Activated T-helper 17 cell treated with anti-CD3 and anti-CD28 coated beads, Interleukin-2, amount 50 U/mL, for 72 hours (primary cell): ENCODE results near the gene RPH3AL. TPM values are rescaled to one million over a fixed set of nuclear protein-coding genes. Genes with fewer than 3 reads are reported as not detected.

Source experiments
- ATAC-seq: fragments of 150-1000 bp; cut with Tn5 transposase; replicated peaks from 2 replicates; pipeline ENCODE4 v1.10.0; 2021; ENCODE audit warnings: mild to moderate bottlenecking, moderate library complexity
- H3K27ac Mint-ChIP-seq: one replicate; pipeline ENCODE4 v1.8.0; 2022; ENCODE audit warnings: mixed read lengths
- H3K27me3 Mint-ChIP-seq: one replicate; pipeline ENCODE4 v1.8.0; 2022; ENCODE audit warnings: mixed read lengths
- H3K36me3 Mint-ChIP-seq: one replicate; pipeline ENCODE4 v1.8.0; 2022; ENCODE audit warnings: low read depth, mild to moderate bottlenecking, mixed read lengths
- H3K4me1 Mint-ChIP-seq: one replicate; pipeline ENCODE4 v1.8.0; 2022; ENCODE audit warnings: mixed read lengths
- H3K4me3 Mint-ChIP-seq: one replicate; pipeline ENCODE4 v1.8.0; 2022; ENCODE audit warnings: mild to moderate bottlenecking, mixed read lengths
- H3K9me3 Mint-ChIP-seq: one replicate; pipeline ENCODE4 v1.8.0; 2022; ENCODE audit warnings: mixed read lengths
- total RNA-seq, 2 donors: library from RNA; stranded (reverse); gene quantifications; one replicate each; pipeline ENCODE4 v1.2.3, GENCODE V29; 2022

Gene RPH3AL
- total RNA-seq, 2 donors from 2014 or later, result 1.9 to 2.5 TPM

DNA sequence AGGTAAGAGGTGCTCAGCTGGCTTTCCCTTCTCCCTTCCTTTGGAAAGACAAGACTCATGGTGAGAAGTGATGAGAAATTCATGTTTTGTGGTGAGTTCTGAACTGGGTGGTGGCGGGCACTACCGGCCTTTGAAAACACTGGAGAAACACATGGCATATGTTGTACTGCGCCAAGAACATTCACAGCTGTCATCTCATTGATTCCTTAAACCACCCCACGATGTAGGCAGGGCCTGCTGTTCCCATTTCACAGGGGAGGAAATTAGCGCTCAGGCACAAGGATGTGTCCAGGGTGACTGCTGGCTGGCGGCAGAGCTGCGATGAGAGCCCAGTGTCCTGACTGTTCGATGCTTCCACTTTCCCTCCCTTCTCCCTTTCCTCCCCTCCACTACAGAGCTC lies 169.6 kb downstream of the RPH3AL start:
- no peak overlapping the region for H3K27ac Mint-ChIP-seq
- H3K4me3 Mint-ChIP-seq, result no peak overlapping the region
- peaks cover 27% of the 10 kb centered on the region for H3K27me3 Mint-ChIP-seq
- H3K4me1 Mint-ChIP-seq, result peaks cover 20% of the 10 kb centered on the region
- H3K9me3 Mint-ChIP-seq, result no peaks in the 10 kb centered on the region
- no peak for ATAC-seq
- H3K36me3 Mint-ChIP-seq, result no peaks in the 10 kb centered on the region

DNA sequence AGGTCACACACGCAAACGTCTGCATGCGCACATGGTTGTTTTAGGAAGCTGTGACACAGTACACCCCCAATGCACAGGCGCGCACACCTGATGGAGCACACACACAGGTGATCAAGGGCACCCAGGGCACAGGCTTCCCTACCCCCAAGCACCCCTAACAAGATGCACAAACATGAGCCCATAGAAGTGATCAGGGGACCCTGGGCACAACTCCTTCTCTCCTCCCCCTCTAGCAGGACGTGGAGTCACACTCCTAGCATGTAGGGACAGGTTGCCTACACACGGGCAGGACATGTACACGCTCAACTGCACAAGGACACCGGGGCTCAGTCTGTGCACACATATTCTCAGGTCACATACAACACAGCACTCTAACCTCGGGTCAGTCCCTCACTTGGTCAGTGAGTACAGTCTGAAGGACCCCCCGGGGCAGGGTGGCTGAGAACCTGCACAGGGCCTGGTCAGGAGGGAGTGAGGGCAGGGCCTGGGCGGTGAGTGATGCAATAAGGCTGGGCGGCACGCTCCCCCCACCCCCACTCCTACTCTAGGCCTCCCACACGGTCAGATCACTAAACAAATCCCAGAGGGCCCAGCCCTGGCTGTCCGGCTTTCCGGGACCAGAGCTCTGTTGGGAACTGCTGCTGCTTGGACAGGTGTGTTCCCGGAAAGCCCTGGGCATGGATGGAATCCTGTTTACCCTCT lies 170.4 kb downstream of the RPH3AL start:
- no peak for ATAC-seq
- no peaks in the 10 kb centered on the region for H3K9me3 Mint-ChIP-seq
- no peaks in the 10 kb centered on the region for H3K36me3 Mint-ChIP-seq
- H3K4me1 Mint-ChIP-seq, result peaks cover 20% of the 10 kb centered on the region
- no peak overlapping the region for H3K27ac Mint-ChIP-seq
- peak overlapping the region; percentile 35 for H3K4me3 Mint-ChIP-seq
- peaks cover 28% of the 10 kb centered on the region for H3K27me3 Mint-ChIP-seq

DNA sequence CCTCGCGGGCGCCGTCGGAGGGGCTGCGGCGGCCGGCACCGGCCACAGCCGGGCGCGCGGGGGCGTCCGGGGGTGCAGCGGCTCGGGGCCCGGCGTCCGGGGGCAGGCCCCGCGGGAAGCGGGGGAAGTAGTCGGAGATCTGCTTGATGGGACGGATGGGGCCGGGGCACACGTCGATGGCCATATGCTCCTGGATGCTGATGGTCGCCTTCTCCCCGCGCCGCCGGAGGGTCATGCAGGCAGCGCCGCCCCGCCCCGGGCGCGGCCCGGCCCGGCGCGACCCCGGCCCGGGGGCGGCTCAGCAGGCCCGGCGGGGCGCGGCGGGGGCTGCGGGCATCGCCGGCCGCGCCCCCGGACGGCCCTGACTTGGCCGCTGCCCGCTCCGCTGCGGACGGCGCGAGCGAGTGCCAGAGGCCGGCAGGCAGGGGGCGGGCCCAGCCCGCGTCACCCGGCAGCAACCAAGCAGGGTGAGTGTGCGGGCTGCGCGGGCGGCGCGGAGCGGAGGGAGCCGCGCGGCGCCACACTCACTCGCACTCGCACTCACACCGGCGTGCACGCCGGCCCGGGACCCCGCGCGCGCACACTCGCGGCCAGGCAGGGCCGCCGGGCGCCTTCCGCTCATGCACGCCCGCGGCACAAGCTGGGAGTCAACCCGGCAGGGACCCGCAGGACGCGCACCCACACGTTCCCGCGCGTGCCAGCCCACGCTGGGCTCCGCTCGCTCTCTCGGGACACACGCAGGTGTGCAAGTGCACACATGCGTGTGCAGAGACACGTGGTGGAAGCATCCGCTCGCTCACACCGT lies 171.2 kb downstream of the RPH3AL start, which contains the start of gene DOC2B:
Gene DOC2B, minus strand, starts transcription at position 406 of the 805 bp plus-strand sequence. Its CDS starts 171 bp downstream, at position 235.
- no peaks in the 10 kb centered on the region for H3K9me3 Mint-ChIP-seq
- H3K36me3 Mint-ChIP-seq, result no peaks in the 10 kb centered on the region
- peaks cover 28% of the 10 kb centered on the region for H3K27me3 Mint-ChIP-seq
- H3K4me3 Mint-ChIP-seq, result peak within 1 kb of the TSS; percentile 35
- ATAC-seq, result peak; percentile 83
- no peak within 1 kb of the TSS for H3K27ac Mint-ChIP-seq
- peaks cover 20% of the 10 kb centered on the region for H3K4me1 Mint-ChIP-seq

DNA sequence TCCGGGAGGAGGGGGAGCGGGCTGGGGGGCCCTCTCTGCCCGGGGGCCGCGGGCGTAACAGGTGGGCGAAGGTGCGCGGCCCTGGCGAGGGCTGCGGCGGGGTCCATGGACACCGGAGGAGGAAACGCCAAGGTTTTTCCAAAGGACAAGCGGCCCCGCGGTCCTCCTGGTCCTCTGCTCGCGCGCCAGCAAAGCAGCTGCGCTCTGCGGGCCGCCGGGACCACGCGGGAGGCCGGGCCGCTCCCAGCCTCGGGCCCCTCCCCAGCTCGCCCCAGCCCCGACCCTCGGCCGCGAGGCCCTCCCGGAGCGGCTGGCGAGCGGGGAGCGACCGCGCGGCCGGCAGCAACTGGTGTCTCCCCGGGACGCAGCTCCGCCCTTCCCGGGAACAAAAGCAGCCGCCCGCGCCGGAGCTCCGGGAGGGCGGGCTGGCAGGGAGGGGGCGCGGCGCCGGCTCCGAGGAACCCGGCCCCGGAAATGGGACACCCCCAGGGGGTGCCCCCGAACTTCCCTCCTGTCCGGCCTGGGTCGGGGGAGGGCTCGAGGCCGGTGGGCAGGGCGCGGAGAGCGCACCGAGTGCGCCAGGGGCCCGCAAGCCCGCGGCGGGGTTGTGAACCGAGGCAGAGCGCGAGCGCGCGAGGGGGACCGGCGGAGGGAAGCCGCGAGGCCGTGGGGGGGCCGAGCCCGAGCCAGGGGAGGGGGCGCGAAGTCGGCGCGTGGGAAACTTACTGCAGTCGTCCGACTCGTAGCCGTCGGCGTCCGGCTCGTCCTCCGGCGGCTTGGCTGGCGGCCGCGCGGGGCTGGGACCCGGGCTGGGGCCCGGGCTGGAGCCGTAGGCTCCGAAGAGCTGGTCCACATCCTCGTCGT lies 172.0 kb downstream of the RPH3AL start:
- Mint-ChIP-seq H3K9me3 (no peaks in the 10 kb centered on the region), H3K4me1 (peaks cover 12% of the 10 kb centered on the region), H3K4me3 (no peak overlapping the region), H3K27me3 (peaks cover 28% of the 10 kb centered on the region), H3K27ac (no peak overlapping the region), H3K36me3 (no peaks in the 10 kb centered on the region)
- no peak for ATAC-seq

DNA sequence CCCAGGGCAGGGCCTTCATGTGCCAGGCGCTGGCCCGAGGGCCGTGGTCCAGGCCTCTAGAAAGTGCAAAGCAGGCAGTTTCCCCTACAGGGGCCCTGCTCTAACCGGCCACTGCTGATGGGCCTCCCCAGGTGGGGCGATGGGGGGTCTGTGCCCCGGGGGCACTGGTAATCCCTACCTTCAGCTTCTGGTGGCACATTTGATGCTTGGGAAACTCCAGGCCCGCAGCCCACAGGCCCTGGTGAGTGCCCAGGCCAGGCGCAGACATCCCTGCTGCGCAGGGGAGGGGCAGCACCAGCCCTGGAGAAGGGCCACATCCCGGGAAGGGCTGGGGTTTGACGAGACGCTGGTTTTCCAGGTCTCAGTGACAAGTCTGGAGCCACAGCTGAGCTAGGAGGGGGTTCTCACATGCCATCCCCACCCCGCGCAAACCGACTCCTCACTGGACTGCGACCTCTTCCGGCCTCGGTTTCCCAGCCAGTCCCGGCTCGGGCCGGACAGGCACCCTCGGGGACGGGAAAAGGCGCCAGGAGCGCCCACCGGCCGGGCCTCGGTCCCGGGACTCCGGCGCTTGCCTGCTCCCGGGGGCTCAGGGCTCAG lies 172.7 kb downstream of the RPH3AL start:
- H3K36me3 Mint-ChIP-seq, result no peaks in the 10 kb centered on the region

DNA sequence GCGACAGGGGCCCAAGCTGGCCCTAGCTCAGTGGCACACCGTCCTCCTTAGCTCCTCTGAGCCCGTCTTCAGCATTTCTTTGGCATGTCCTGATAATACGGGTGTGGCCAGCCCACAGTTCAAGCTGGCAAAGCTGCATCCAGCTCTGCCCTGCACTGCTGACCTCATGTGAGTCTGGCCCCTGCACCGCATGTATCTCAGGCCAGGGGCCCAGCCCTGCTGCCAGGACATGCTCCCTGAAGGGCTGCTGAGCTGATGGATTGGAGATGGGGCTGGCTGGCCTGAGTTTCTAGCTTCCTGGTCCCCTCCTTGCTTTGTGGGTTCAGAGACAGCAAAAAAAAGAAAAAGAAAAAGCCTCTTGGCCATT lies 173.6 kb downstream of the RPH3AL start:
- no peak overlapping the region for H3K4me3 Mint-ChIP-seq
- H3K27me3 Mint-ChIP-seq, result peaks cover 23% of the 10 kb centered on the region
- H3K36me3 Mint-ChIP-seq, result no peaks in the 10 kb centered on the region
- H3K27ac Mint-ChIP-seq, result no peak overlapping the region
- ATAC-seq, result no peak
- H3K9me3 Mint-ChIP-seq, result no peaks in the 10 kb centered on the region
- H3K4me1 Mint-ChIP-seq, result no peaks in the 10 kb centered on the region

More for the DNA sequence above, 172.7 kb downstream of the RPH3AL start:
- ATAC-seq, result no peak
- Mint-ChIP-seq H3K4me1 (peaks cover 4% of the 10 kb centered on the region), H3K27ac (no peak overlapping the region), H3K4me3 (no peak overlapping the region), H3K9me3 (no peaks in the 10 kb centered on the region), H3K27me3 (peaks cover 28% of the 10 kb centered on the region)

DNA sequence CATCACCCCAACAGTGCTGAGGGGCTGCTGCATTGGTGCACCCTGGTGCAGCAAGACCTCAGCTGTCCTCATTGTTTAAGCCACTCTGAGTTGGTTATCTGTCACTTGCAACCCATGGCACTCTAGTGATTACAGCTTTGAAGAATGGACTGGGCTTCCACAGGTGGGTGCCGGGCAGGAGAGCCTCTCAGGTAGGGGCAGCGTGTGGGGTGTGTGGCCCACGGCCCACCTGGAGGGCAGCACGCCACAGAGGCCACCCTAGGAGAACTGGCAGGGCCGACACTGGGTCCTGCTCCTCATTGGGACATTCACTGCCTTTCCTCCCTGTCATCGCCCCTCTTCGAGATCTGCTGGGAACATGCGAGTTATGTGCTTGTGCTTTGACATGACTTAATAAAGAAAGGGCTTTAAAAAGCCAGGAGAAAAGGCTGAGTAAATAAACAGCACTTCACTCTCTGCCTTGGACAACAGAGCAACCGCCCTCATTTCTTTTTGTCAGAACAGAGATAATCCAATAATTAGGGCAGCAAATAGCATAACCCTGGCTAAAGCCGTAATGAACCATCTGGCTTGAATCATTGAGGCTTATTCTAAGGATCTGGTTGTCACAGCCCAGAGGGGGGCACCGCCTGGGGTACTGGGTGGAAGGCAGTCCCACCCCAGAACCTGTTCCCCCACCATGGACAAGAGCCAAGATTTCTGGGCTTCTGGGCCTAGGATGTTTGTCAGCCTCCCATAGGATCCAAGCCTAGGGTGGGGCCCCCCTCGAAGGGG lies 174.1 kb downstream of the RPH3AL start:
- Mint-ChIP-seq H3K9me3 (no peaks in the 10 kb centered on the region), H3K27ac (no peak overlapping the region), H3K36me3 (no peaks in the 10 kb centered on the region), H3K27me3 (peaks cover 18% of the 10 kb centered on the region), H3K4me3 (no peak overlapping the region), H3K4me1 (no peaks in the 10 kb centered on the region)
- ATAC-seq, result no peak

DNA sequence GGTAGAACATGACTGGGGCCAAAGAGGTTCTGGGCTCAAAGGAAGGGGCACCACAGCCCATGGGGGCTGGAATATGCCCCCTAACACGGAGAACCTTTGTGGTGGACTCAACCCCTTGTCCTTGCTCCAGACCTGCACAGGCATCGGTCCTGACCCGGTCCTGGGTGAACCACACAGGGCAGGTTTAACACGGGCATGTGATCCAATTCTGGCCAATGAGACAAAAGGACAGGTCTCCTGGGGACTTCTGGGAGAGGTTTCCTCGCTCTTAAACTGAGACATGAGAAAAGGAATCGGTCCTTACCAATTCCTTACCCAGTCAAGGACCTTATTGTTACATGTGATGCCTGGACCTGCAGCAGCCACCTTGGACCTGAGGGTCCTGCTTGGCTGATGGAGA lies 174.8 kb downstream of the RPH3AL start:
- no peaks in the 10 kb centered on the region for H3K36me3 Mint-ChIP-seq
- no peak overlapping the region for H3K27ac Mint-ChIP-seq
- no peaks in the 10 kb centered on the region for H3K4me1 Mint-ChIP-seq
- ATAC-seq, result no peak
- H3K4me3 Mint-ChIP-seq, result no peak overlapping the region
- H3K27me3 Mint-ChIP-seq, result peaks cover 11% of the 10 kb centered on the region
- H3K9me3 Mint-ChIP-seq, result no peaks in the 10 kb centered on the region

DNA sequence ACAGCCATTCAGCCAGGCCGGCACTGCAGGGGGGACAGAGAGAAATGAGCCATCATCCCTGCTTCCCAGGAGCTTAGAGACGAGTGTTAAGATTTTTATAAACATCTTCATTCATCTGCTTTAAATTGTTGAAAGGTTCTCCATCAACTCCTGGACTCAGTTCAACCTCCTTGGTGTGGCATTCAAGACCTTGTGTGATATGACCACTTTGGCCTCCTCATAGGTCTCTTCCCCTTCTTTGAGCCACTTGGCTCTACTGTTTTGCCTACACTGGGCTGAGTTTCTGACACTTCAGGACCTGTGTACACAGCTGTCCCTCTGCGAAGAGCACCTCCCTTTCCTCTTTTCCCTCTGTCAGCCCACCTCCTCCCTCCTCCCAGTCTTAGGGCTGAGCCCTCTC lies 175.5 kb downstream of the RPH3AL start:
- no peak for ATAC-seq
- Mint-ChIP-seq H3K27me3 (peaks cover 9% of the 10 kb centered on the region), H3K4me1 (no peaks in the 10 kb centered on the region), H3K36me3 (no peaks in the 10 kb centered on the region), H3K9me3 (no peaks in the 10 kb centered on the region), H3K27ac (no peak overlapping the region), H3K4me3 (no peak overlapping the region)

DNA sequence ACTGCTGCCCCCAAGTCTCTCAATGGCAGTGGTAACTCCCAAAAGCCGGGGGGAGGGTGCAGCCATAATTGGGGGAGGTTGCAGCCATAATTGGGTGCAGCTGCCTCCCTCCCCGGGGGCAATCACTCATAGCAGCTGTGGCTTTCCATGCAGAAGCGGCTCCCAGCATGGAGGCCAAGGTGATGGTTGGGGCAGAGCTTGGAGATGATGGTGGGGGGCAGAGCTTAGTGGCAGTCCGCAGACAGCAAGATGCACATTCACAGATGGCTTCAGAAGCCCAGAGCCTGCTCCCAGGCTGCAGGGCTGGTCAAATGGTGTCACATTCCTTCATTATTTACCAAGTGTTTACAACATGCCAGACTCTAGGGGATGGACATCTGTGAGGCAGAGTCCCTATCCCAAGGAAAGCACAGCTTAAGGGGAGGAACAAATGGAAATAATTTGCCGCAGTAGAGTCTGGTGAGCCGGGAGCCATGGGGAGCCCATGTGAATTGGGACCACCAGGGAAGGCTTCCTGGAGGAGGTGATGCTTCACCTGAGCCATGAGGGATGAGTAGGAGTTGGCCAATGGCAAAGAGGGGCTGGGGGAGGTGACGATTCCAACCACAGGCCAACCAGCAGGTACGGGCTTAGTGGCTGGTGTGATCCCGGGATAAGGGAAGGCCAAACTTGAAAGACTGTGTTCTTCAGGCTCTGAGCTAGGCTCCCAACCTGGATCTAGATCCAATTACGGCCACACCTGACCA lies 179.3 kb downstream of the RPH3AL start:
- Mint-ChIP-seq H3K4me1 (no peaks in the 10 kb centered on the region), H3K27me3 (peaks cover 9% of the 10 kb centered on the region), H3K36me3 (no peaks in the 10 kb centered on the region), H3K4me3 (no peak overlapping the region), H3K27ac (no peak overlapping the region), H3K9me3 (no peaks in the 10 kb centered on the region)
- ATAC-seq, result no peak

DNA sequence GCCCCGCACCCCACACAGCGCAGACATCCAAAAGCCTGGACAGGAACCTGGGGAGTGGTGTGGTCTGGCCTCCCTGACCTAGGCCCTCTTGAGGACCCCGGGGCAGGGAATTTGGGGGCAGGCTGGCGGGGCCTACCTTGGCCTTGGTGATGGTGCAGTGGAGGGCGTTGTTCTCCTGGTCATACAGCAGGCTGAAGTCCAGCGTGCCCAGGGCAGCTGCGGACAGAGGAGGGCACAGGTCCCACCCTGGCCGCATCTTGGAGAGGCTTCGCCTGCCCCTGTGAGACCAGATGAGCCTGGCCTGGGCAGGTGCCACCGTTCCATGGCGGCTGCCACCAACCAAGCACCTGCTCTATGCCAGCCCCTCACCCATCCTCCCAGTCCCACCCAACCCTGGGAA lies 180.2 kb downstream of the RPH3AL start:
- Mint-ChIP-seq H3K9me3 (no peaks in the 10 kb centered on the region), H3K4me1 (no peaks in the 10 kb centered on the region), H3K4me3 (no peak overlapping the region), H3K27me3 (peaks cover 5% of the 10 kb centered on the region), H3K27ac (no peak overlapping the region), H3K36me3 (no peaks in the 10 kb centered on the region)
- ATAC-seq, result no peak

DNA sequence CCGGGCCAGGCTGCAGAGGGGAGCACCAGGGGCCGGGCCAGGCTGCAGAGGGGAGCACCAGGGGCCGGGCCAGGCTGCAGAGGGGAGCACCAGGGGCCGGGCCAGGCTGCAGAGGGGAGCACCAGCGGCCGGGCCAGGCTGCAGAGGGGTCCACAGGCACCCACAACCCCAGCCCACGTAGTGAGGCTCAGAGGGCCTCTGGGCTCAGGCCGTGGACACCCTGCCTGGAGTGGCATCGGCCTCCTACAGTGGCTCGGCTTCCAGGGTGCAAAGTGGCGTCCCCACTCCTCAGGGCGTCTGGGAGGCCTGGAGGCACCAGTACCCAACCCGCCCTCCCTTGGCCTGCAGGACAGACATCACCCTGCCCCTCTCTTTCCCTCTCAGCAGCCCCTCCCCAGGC lies 180.7 kb downstream of the RPH3AL start:
- no peak overlapping the region for H3K4me3 Mint-ChIP-seq
- H3K27me3 Mint-ChIP-seq, result peaks cover 5% of the 10 kb centered on the region
- H3K36me3 Mint-ChIP-seq, result no peaks in the 10 kb centered on the region
- H3K9me3 Mint-ChIP-seq, result no peaks in the 10 kb centered on the region
- H3K4me1 Mint-ChIP-seq, result no peaks in the 10 kb centered on the region
- ATAC-seq, result no peak
- no peak overlapping the region for H3K27ac Mint-ChIP-seq

DNA sequence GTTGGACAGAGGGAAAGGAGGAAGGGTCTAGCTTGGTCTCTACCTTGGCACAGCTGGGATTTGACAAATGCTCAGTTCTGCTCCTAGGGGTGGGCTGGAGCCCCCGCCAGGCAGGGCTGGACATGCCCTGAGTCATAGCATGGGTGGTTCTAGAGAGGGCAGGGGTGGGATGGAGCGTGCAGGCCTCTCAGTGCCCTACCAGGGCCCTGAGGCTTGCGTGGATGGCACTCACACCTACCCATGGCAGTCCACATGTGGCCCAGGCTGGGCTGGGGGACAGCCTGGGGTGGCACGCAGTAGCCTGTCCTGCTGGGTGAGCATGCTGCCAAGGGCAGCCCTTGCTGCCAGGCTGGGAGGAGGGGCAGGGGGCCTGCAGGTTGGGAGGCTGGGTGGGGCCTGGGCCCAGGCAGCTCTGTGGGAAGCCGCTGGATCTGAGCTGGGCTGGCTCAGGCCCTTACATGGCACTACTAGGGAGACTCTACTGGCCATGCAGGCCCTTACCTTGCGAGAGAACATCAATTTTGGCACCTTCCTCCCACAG lies 182.4 kb downstream of the RPH3AL start:
- Mint-ChIP-seq H3K27me3 (peaks cover 5% of the 10 kb centered on the region), H3K4me1 (no peaks in the 10 kb centered on the region), H3K9me3 (no peaks in the 10 kb centered on the region), H3K4me3 (no peak overlapping the region), H3K36me3 (no peaks in the 10 kb centered on the region), H3K27ac (no peak overlapping the region)
- no peak for ATAC-seq
